Vagina (tissue), 2 donors: ENCODE data around the gene CFAP251. TPM values are rescaled to one million over a fixed set of nuclear protein-coding genes. Genes with fewer than 3 reads are reported as not detected.

Experiments
- DNase-seq, 2 donors: peaks; one replicate each; pipeline ENCODE4 v3.0.0-alpha.2; 2017; ENCODE audit errors: extremely low spot score in 2 of 2
- H3K27ac ChIP-seq: fragments of 200-600 bp; sonication (generic); one replicate; pipeline ENCODE4 v1.5.1; 2019
- H3K27me3 ChIP-seq: fragments of 200-600 bp; sonication (generic); one replicate; pipeline ENCODE4 v1.5.1; 2019
- H3K36me3 ChIP-seq, 2 donors: fragments of 200-600 bp; sonication (generic); one replicate each; pipeline ENCODE4 v1.5.1; 2017 to 2019
- H3K4me1 ChIP-seq: fragments of 200-600 bp; sonication (generic); one replicate; pipeline ENCODE4 v1.5.1; 2019
- H3K4me3 ChIP-seq, 2 donors: fragments of 200-600 bp; sonication (generic); 1 replicate in 1 of 2; 2 replicates in 1 of 2; pipeline ENCODE4 v1.5.1; 2016 to 2019
- H3K9me3 ChIP-seq: fragments of 200-600 bp; sonication (generic); one replicate; pipeline ENCODE4 v1.5.1; 2019
- CTCF ChIP-seq, 3 experiments: fragments of 450-650 bp in 2 of 3; fragments of 200-600 bp in 1 of 3; sonication (generic) in 1 of 3; IDR thresholded peaks; one replicate each; pipeline ENCODE4 v1.5.1; 2017 to 2019; ENCODE audit warnings: antibody characterized with exemption in 3 of 3, mild to moderate bottlenecking in 2 of 3, moderate library complexity in 2 of 3
- POLR2A ChIP-seq, 2 donors: fragments of 450-650 bp; IDR thresholded peaks; one replicate each; pipeline ENCODE4 v1.6.1; 2017; ENCODE audit warnings: antibody characterized with exemption in 2 of 2, mild to moderate bottlenecking in 2 of 2, moderate library complexity in 2 of 2
- POLR2AphosphoS5 ChIP-seq, 2 donors: sonication (generic); formaldehyde crosslinking; IDR thresholded peaks; one replicate each; pipeline ENCODE4 v1.9.0; 2017; ENCODE audit warnings: antibody characterized with exemption in 2 of 2, mild to moderate bottlenecking in 2 of 2, low read depth in 1 of 2; ENCODE audit not compliant: insufficient read depth in 1 of 2
- intact Hi-C: fragments of 100-400 bp; cut with DNase I; formaldehyde crosslinking; loops from one replicate; pipeline ENCODE4 v1.15.1; 2023
- total RNA-seq: library from RNA; depleted of rRNA; stranded (reverse); fragments of >200 nt; gene quantifications from one replicate; pipeline ENCODE4 v1.2.3, GENCODE V29; 2016

CFAP251 gene
- total RNA-seq, 1 donor from 2014 or later: 8.8 TPM

- peaks cover 0 to 24% of the 10 kb centered on the region in 2 donors for H3K36me3 ChIP-seq
- TF ChIP-seq POLR2A (IDR thresholded peaks at IDR 0.05) (no peak), CTCF (IDR thresholded peaks at IDR 0.05) (no peak), POLR2AphosphoS5 (IDR thresholded peaks at IDR 0.05; ENCODE audit: insufficient read depth in 1 of 2, low read depth in 1 of 2) (no peak)
- no peaks in the 10 kb centered on the region for H3K27me3 ChIP-seq
- no peak for DNase-seq
- intact Hi-C loops: no loop called here
- H3K9me3 ChIP-seq: no peaks in the 10 kb centered on the region
- no peaks in the 10 kb centered on the region for H3K4me1 ChIP-seq
- no peak overlapping the region for H3K27ac ChIP-seq
- H3K4me3 ChIP-seq: no peak overlapping the region
Observed at GRCh38 chr12:122042910-122043309, 124.5 kb downstream of the CFAP251 start.

- Histone ChIP-seq H3K27me3 (no peaks in the 10 kb centered on the region), H3K4me1 (no peaks in the 10 kb centered on the region), H3K27ac (no peak overlapping the region), H3K4me3 (no peak overlapping the region), H3K9me3 (no peaks in the 10 kb centered on the region), H3K36me3 (peaks cover 0 to 24% of the 10 kb centered on the region in 2 donors)
- no peak for TF ChIP-seq POLR2AphosphoS5 (IDR thresholded peaks at IDR 0.05; ENCODE audit: insufficient read depth in 1 of 2, low read depth in 1 of 2)
- TF ChIP-seq POLR2A (IDR thresholded peaks at IDR 0.05): no peak
- no peak for TF ChIP-seq CTCF (IDR thresholded peaks at IDR 0.05)
- intact Hi-C loops: no loop called here
- DNase-seq: no peak
Observed at GRCh38 chr12:122043476-122043875, 125.1 kb downstream of the CFAP251 start.

- Histone ChIP-seq H3K27ac (no peak overlapping the region), H3K36me3 (peaks cover 0 to 24% of the 10 kb centered on the region in 2 donors), H3K4me3 (no peak overlapping the region), H3K9me3 (no peaks in the 10 kb centered on the region), H3K4me1 (no peaks in the 10 kb centered on the region), H3K27me3 (no peaks in the 10 kb centered on the region)
- no peak for DNase-seq
- TF ChIP-seq POLR2A (IDR thresholded peaks at IDR 0.05) (no peak), POLR2AphosphoS5 (IDR thresholded peaks at IDR 0.05; ENCODE audit: insufficient read depth in 1 of 2, low read depth in 1 of 2) (no peak), CTCF (IDR thresholded peaks at IDR 0.05) (no peak)
- intact Hi-C loops: no loop called here
Observed at GRCh38 chr12:122045262-122045661, 126.9 kb downstream of the CFAP251 start.

- TF ChIP-seq POLR2A (IDR thresholded peaks at IDR 0.05) (no peak), POLR2AphosphoS5 (IDR thresholded peaks at IDR 0.05; ENCODE audit: insufficient read depth in 1 of 2, low read depth in 1 of 2) (no peak), CTCF (IDR thresholded peaks at IDR 0.05) (no peak)
- no peak overlapping the region for H3K27ac ChIP-seq
- no peak overlapping the region for H3K4me3 ChIP-seq
- no peaks in the 10 kb centered on the region for H3K4me1 ChIP-seq
- peaks cover 0 to 24% of the 10 kb centered on the region in 2 donors for H3K36me3 ChIP-seq
- no peaks in the 10 kb centered on the region for H3K9me3 ChIP-seq
- no peak for DNase-seq
- H3K27me3 ChIP-seq: no peaks in the 10 kb centered on the region
- intact Hi-C loops: no loop called here
Observed at GRCh38 chr12:122046145-122046544, 127.8 kb downstream of the CFAP251 start.

- H3K27me3 ChIP-seq: no peaks in the 10 kb centered on the region
- no peak overlapping the region for H3K27ac ChIP-seq
- H3K4me1 ChIP-seq: no peaks in the 10 kb centered on the region
- DNase-seq: no peak
- H3K4me3 ChIP-seq: no peak overlapping the region
- intact Hi-C loops: no loop called here
- H3K36me3 ChIP-seq: peaks cover 0 to 24% of the 10 kb centered on the region in 2 donors
- H3K9me3 ChIP-seq: no peaks in the 10 kb centered on the region
- TF ChIP-seq CTCF (IDR thresholded peaks at IDR 0.05) (no peak), POLR2AphosphoS5 (IDR thresholded peaks at IDR 0.05; ENCODE audit: insufficient read depth in 1 of 2, low read depth in 1 of 2) (no peak), POLR2A (IDR thresholded peaks at IDR 0.05) (no peak)
Observed at GRCh38 chr12:122048151-122048550, 129.8 kb downstream of the CFAP251 start.
